OCI-LY1 (cell line): Measurements from ENCODE around the gene DNAJB12.

ENCODE experiments used
- H2AFZ ChIP-seq: fragments of 200-600 bp; sonication (generic), shearing (Covaris generic); 2 replicates; pipeline ENCODE4 v1.6.0; 2014; ENCODE audit warnings: antibody characterized with exemption, mild to moderate bottlenecking, low read length
- H3F3A ChIP-seq: fragments of 200-600 bp; sonication (generic), shearing (Covaris generic); 2 replicates; pipeline ENCODE4 v1.6.0; 2014; ENCODE audit warnings: mild to moderate bottlenecking, antibody characterized with exemption, low read length, moderate library complexity; ENCODE audit not compliant: insufficient read depth
- H3K27ac ChIP-seq: fragments of 200-600 bp; sonication (generic); 2 replicates; pipeline ENCODE4 v1.5.1; 2014; ENCODE audit warnings: low read length, mixed run types, mild to moderate bottlenecking, low read depth; ENCODE audit not compliant: poor library complexity, severe bottlenecking
- H3K27me3 ChIP-seq: fragments of 200-600 bp; sonication (generic); 2 replicates; pipeline ENCODE4 v1.6.0; 2014; ENCODE audit warnings: antibody characterized with exemption, mild to moderate bottlenecking, low read length, moderate library complexity; ENCODE audit not compliant: insufficient read depth
- H3K36me3 ChIP-seq: fragments of 200-600 bp; sonication (generic); 2 replicates; pipeline ENCODE4 v1.6.1; 2014; ENCODE audit warnings: mild to moderate bottlenecking, antibody characterized with exemption, low read length, moderate library complexity, mixed read lengths; ENCODE audit not compliant: insufficient read depth
- H3K4me1 ChIP-seq: fragments of 200-600 bp; sonication (generic); 2 replicates; pipeline ENCODE4 v1.5.1; 2014; ENCODE audit warnings: mild to moderate bottlenecking, low read length, moderate library complexity; ENCODE audit not compliant: insufficient read depth, severe bottlenecking
- H3K4me2 ChIP-seq: fragments of 200-600 bp; sonication (generic), shearing (Covaris generic); 2 replicates; pipeline ENCODE4 v1.6.1; 2014; ENCODE audit warnings: low read length
- H3K4me3 ChIP-seq: fragments of 200-600 bp; sonication (generic); 2 replicates; pipeline ENCODE4 v1.5.1; 2014; ENCODE audit warnings: low read length, low read depth, mild to moderate bottlenecking, mixed read lengths; ENCODE audit not compliant: poor library complexity, severe bottlenecking
- H3K79me2 ChIP-seq: fragments of 200-600 bp; shearing (Covaris generic); 2 replicates; pipeline ENCODE4 v1.6.1; 2016; ENCODE audit warnings: mixed run types, low read length, mixed read lengths; ENCODE audit not compliant: insufficient read depth
- H3K9ac ChIP-seq: fragments of 200-600 bp; sonication (generic), shearing (Covaris generic); 2 replicates; pipeline ENCODE4 v1.6.1; 2014; ENCODE audit warnings: mild to moderate bottlenecking, low read length, mixed read lengths
- H3K9me2 ChIP-seq: fragments of 200-600 bp; sonication (generic), shearing (Covaris generic); 2 replicates; pipeline ENCODE4 v1.6.1; 2014; ENCODE audit warnings: low read depth, mild to moderate bottlenecking, low read length, mixed read lengths
- H3K9me3 ChIP-seq: fragments of 200-600 bp; shearing (Covaris generic); 2 replicates; pipeline ENCODE4 v1.6.1; 2014; ENCODE audit warnings: low read length, mixed read lengths
- H4K20me1 ChIP-seq: fragments of 200-600 bp; sonication (generic), shearing (Covaris generic); 2 replicates; pipeline ENCODE4 v1.6.0; 2016; ENCODE audit warnings: mild to moderate bottlenecking, low read length; ENCODE audit not compliant: insufficient read depth
- EZH2 ChIP-seq: fragments of 200-600 bp; sonication (generic), shearing (Covaris generic); IDR thresholded peaks from 2 replicates; pipeline ENCODE4 v1.8.0; 2017; ENCODE audit warnings: borderline replicate concordance, mixed run types, mild to moderate bottlenecking, antibody characterized with exemption, low read length, moderate library complexity, mixed read lengths
- TF ChIP-seq, protein P1 (sequence below): fragments of 200-600 bp; sonication (generic), shearing (Covaris generic); IDR thresholded peaks from 2 replicates; pipeline ENCODE4 v1.5.1; 2017; ENCODE audit warnings: mild to moderate bottlenecking, antibody characterized with exemption, low read length, moderate library complexity, mixed read lengths

Gene DNAJB12

DNA sequence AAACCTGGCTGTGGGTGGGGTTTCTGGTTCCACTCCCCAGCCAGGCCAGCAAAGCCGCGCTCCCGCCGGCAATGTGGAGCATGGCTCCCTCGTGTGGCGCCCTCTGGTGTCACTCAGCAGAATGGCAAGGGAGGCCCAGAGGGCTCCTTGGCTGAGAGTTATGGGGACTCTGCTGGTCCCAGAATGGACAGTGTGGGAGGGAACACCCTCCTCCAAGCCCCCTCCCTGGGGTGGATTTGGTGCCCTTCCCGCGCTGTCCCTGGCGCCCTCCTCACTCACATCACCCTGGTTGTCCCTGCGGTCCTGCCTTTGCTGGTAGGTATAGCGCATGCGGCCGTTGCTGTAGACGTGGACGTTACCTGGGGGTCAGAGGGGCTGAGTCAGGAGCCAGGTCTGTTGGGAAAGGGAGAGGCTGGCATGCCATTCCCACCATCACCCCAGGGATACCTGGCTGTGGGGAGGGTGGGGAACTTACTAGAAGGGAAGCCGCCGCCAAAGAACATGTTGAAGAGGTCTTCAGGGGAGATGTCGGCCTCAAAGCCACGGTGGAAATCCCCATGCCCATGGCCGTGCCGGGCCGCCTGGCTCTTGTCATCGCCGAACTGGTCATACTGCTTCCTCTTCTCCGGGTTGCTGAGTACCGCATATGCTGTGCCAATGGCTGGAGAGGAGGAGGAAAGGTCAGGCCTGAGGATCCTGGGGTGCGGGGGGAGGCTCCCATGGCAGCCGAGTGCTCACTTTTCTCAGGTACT is 14.0 kb downstream of the DNAJB12 start:
- Histone ChIP-seq H3K36me3 (peaks cover 24% of the 10 kb centered on the region; the same call in 1 of the 2 replicates), H4K20me1 (no peaks in the 10 kb centered on the region), H3K4me1 (peaks cover 12% of the 10 kb centered on the region), H3K27me3 (no peaks in the 10 kb centered on the region), H3F3A (no peaks in the 10 kb centered on the region), H3K4me2 (no peak overlapping the region), H3K9me2 (no peaks in the 10 kb centered on the region), H3K79me2 (no peaks in the 10 kb centered on the region), H3K4me3 (no peak overlapping the region), H3K27ac (no peak overlapping the region), H2AFZ (no peak overlapping the region), H3K9me3 (no peaks in the 10 kb centered on the region), H3K9ac (no peak overlapping the region)
- no peak for TF ChIP-seq EZH2
- TF ChIP-seq, protein P1, sequence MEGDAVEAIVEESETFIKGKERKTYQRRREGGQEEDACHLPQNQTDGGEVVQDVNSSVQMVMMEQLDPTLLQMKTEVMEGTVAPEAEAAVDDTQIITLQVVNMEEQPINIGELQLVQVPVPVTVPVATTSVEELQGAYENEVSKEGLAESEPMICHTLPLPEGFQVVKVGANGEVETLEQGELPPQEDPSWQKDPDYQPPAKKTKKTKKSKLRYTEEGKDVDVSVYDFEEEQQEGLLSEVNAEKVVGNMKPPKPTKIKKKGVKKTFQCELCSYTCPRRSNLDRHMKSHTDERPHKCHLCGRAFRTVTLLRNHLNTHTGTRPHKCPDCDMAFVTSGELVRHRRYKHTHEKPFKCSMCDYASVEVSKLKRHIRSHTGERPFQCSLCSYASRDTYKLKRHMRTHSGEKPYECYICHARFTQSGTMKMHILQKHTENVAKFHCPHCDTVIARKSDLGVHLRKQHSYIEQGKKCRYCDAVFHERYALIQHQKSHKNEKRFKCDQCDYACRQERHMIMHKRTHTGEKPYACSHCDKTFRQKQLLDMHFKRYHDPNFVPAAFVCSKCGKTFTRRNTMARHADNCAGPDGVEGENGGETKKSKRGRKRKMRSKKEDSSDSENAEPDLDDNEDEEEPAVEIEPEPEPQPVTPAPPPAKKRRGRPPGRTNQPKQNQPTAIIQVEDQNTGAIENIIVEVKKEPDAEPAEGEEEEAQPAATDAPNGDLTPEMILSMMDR = peak; percentile 97

DNA sequence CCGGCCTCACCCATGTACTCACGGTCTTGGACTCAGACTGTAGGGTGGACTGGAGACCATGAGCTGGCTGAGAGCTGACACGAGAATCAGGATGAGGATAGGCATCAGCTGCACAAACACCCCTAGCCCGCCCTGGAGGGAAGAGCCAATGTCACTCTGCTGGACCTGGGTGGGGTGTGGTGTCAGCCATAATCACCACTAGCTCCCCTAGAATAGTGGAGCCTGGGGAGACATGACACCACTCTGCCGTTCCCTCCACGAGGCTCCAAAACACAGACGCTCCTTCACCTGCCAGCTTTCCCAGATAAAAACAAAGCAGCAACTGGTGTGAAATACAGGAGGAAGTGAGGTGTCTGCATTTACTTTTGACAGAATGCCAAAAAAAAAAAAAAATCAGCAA is 16.5 kb downstream of the DNAJB12 start:
- Histone ChIP-seq H3K9ac (no peak overlapping the region), H4K20me1 (no peaks in the 10 kb centered on the region), H3K9me2 (no peaks in the 10 kb centered on the region), H3K27ac (no peak overlapping the region), H2AFZ (no peak overlapping the region), H3K4me3 (no peak overlapping the region), H3K9me3 (no peaks in the 10 kb centered on the region), H3K79me2 (no peaks in the 10 kb centered on the region), H3K27me3 (no peaks in the 10 kb centered on the region), H3F3A (0 out of 2 replicates have a peak, but pooled peaks cover 3% of the 10 kb centered on the region), H3K4me1 (peaks cover 29% of the 10 kb centered on the region), H3K4me2 (no peak overlapping the region), H3K36me3 (peaks cover 29% of the 10 kb centered on the region; the same call in 1 of the 2 replicates)
- TF ChIP-seq, protein P1 = no peak
- no peak for TF ChIP-seq EZH2

- no peaks in the 10 kb centered on the region for H3K27me3 ChIP-seq
- no peak overlapping the region for H3K27ac ChIP-seq
- 0 out of 2 replicates have a peak, but pooled peaks cover 4% of the 10 kb centered on the region for H3F3A ChIP-seq
- H3K4me3 ChIP-seq = no peak overlapping the region
- no peaks in the 10 kb centered on the region for H3K9me2 ChIP-seq
- H3K9me3 ChIP-seq = no peaks in the 10 kb centered on the region
- H2AFZ ChIP-seq = no peak overlapping the region
- no peak overlapping the region for H3K9ac ChIP-seq
- H3K4me1 ChIP-seq = peaks cover 33% of the 10 kb centered on the region
- no peak overlapping the region for H3K4me2 ChIP-seq
- peaks cover 29% of the 10 kb centered on the region; the same call in 1 of the 2 replicates for H3K36me3 ChIP-seq
- no peaks in the 10 kb centered on the region for H4K20me1 ChIP-seq
- TF ChIP-seq, protein P1 = no peak
- no peak for TF ChIP-seq EZH2
- no peaks in the 10 kb centered on the region for H3K79me2 ChIP-seq
These were observed 17.0 kb downstream of the DNAJB12 start for GRCh38 chr10:72337722-72338121.
